ENCODE measurements around the gene FRZB.

FRZB gene

GRCh38 chr2:182807319-182807718 lies 59.1 kb downstream of the FRZB start:
- 94% methylated on average over 3 of the region's 3 CpGs for WGBS (ENCODE audit: insufficient coverage)
- POLR2A ChIA-PET = no interaction called here
- Histone ChIP-seq H3K27ac (ENCODE audit: insufficient read depth in 1 of 2, low read depth in 1 of 2, low read length in 2 of 2, poor library complexity in 1 of 2, severe bottlenecking in 2 of 2) (no peak overlapping the region), H3K36me3 (ENCODE audit: control insufficient read depth in 4 of 4, insufficient read depth in 4 of 4, low read length in 3 of 4) (no peaks in the 10 kb centered on the region), H3K4me1 (ENCODE audit: control extremely low read depth in 1 of 4, control insufficient read depth in 4 of 4, insufficient read depth in 4 of 4, low read length in 3 of 4) (no peaks in the 10 kb centered on the region), H3K9me3 (ENCODE audit: control extremely low read depth in 1 of 5, control insufficient read depth in 4 of 5, insufficient read depth in 2 of 5, low read depth in 1 of 5, low read length in 4 of 5) (no peaks in the 10 kb centered on the region), H3K27me3 (replicated peaks in 2 of 5; ENCODE audit: control insufficient read depth in 4 of 5, insufficient read depth in 5 of 5, low read length in 4 of 5) (peaks cover 0 to 3% (median 0%) of the 10 kb centered on the region in 5 experiments), H3K4me3 (ENCODE audit: control insufficient read depth in 1 of 7, extremely low read depth in 1 of 7, insufficient read depth in 4 of 7, low read depth in 2 of 7, low read length in 6 of 7) (no peak overlapping the region)
- CTCF ChIA-PET = interaction anchor here (0.8 to 1.3 kb wide), 2 partner anchors 18 to 172 kb away, joined by 3 to 4 read pairs; no protein-coding TSS in a partner anchor
- no peak for DNase-seq

- Histone ChIP-seq H3K27ac (ENCODE audit: insufficient read depth in 1 of 2, low read depth in 1 of 2, low read length in 2 of 2, poor library complexity in 1 of 2, severe bottlenecking in 2 of 2) (no peak overlapping the region), H3K36me3 (ENCODE audit: control insufficient read depth in 4 of 4, insufficient read depth in 4 of 4, low read length in 3 of 4) (no peaks in the 10 kb centered on the region), H3K4me3 (ENCODE audit: control insufficient read depth in 1 of 7, extremely low read depth in 1 of 7, insufficient read depth in 4 of 7, low read depth in 2 of 7, low read length in 6 of 7) (no peak overlapping the region), H3K27me3 (replicated peaks in 2 of 5; ENCODE audit: control insufficient read depth in 4 of 5, insufficient read depth in 5 of 5, low read length in 4 of 5) (no peaks in the 10 kb centered on the region), H3K9me3 (ENCODE audit: control extremely low read depth in 1 of 5, control insufficient read depth in 4 of 5, insufficient read depth in 2 of 5, low read depth in 1 of 5, low read length in 4 of 5) (no peaks in the 10 kb centered on the region), H3K4me1 (ENCODE audit: control extremely low read depth in 1 of 4, control insufficient read depth in 4 of 4, insufficient read depth in 4 of 4, low read length in 3 of 4) (no peaks in the 10 kb centered on the region)
- ChIA-PET CTCF (no interaction called here), POLR2A (no interaction called here)
- DNase-seq = no peak
- 100% methylated on average over 3 of the region's 5 CpGs for WGBS (ENCODE audit: insufficient coverage)
Measured at GRCh38 chr2:182804128-182804527, 62.3 kb downstream of the FRZB start.

GRCh38 chr2:182798736-182799135 lies 67.7 kb downstream of the FRZB start:
- Histone ChIP-seq H3K4me3 (ENCODE audit: control insufficient read depth in 1 of 7, extremely low read depth in 1 of 7, insufficient read depth in 4 of 7, low read depth in 2 of 7, low read length in 6 of 7) (no peak overlapping the region), H3K4me1 (ENCODE audit: control extremely low read depth in 1 of 4, control insufficient read depth in 4 of 4, insufficient read depth in 4 of 4, low read length in 3 of 4) (no peaks in the 10 kb centered on the region), H3K9me3 (ENCODE audit: control extremely low read depth in 1 of 5, control insufficient read depth in 4 of 5, insufficient read depth in 2 of 5, low read depth in 1 of 5, low read length in 4 of 5) (no peaks in the 10 kb centered on the region), H3K36me3 (ENCODE audit: control insufficient read depth in 4 of 4, insufficient read depth in 4 of 4, low read length in 3 of 4) (no peaks in the 10 kb centered on the region), H3K27me3 (replicated peaks in 2 of 5; ENCODE audit: control insufficient read depth in 4 of 5, insufficient read depth in 5 of 5, low read length in 4 of 5) (no peaks in the 10 kb centered on the region), H3K27ac (ENCODE audit: insufficient read depth in 1 of 2, low read depth in 1 of 2, low read length in 2 of 2, poor library complexity in 1 of 2, severe bottlenecking in 2 of 2) (no peak overlapping the region)
- ChIA-PET CTCF (no interaction called here), POLR2A (no interaction called here)
- no peak for DNase-seq
- WGBS (ENCODE audit: insufficient coverage) = no CpG with 5 or more reads among the region's 2 CpGs

- no peak overlapping the region for H3K27ac ChIP-seq (ENCODE audit: insufficient read depth in 1 of 2, low read depth in 1 of 2, low read length in 2 of 2, poor library complexity in 1 of 2, severe bottlenecking in 2 of 2)
- POLR2A ChIA-PET = no interaction called here
- H3K27me3 ChIP-seq (replicated peaks in 2 of 5; ENCODE audit: control insufficient read depth in 4 of 5, insufficient read depth in 5 of 5, low read length in 4 of 5) = no peaks in the 10 kb centered on the region
- peak in 2 of 3 donors; percentile 19 to 34 for DNase-seq
- peaks cover 0 to 7% (median 0%) of the 10 kb centered on the region in 4 experiments for H3K4me1 ChIP-seq (ENCODE audit: control extremely low read depth in 1 of 4, control insufficient read depth in 4 of 4, insufficient read depth in 4 of 4, low read length in 3 of 4)
- H3K9me3 ChIP-seq (ENCODE audit: control extremely low read depth in 1 of 5, control insufficient read depth in 4 of 5, insufficient read depth in 2 of 5, low read depth in 1 of 5, low read length in 4 of 5) = no peaks in the 10 kb centered on the region
- CTCF ChIA-PET = interaction anchor here (0.7 kb wide), 1 partner anchor 10 kb away, joined by 3 read pairs; no protein-coding TSS in a partner anchor
- H3K4me3 ChIP-seq (ENCODE audit: control insufficient read depth in 1 of 7, extremely low read depth in 1 of 7, insufficient read depth in 4 of 7, low read depth in 2 of 7, low read length in 6 of 7) = no peak overlapping the region
- no peaks in the 10 kb centered on the region for H3K36me3 ChIP-seq (ENCODE audit: control insufficient read depth in 4 of 4, insufficient read depth in 4 of 4, low read length in 3 of 4)
- 17% methylated on average over 2 of the region's 2 CpGs for WGBS (ENCODE audit: insufficient coverage)
Measured at GRCh38 chr2:182792441-182792840, 74.0 kb downstream of the FRZB start.

GRCh38 chr2:182784777-182785176 lies 81.7 kb downstream of the FRZB start:
- Histone ChIP-seq H3K4me1 (ENCODE audit: control extremely low read depth in 1 of 4, control insufficient read depth in 4 of 4, insufficient read depth in 4 of 4, low read length in 3 of 4) (no peaks in the 10 kb centered on the region), H3K27ac (ENCODE audit: insufficient read depth in 1 of 2, low read depth in 1 of 2, low read length in 2 of 2, poor library complexity in 1 of 2, severe bottlenecking in 2 of 2) (no peak overlapping the region), H3K4me3 (ENCODE audit: control insufficient read depth in 1 of 7, extremely low read depth in 1 of 7, insufficient read depth in 4 of 7, low read depth in 2 of 7, low read length in 6 of 7) (no peak overlapping the region), H3K36me3 (ENCODE audit: control insufficient read depth in 4 of 4, insufficient read depth in 4 of 4, low read length in 3 of 4) (peaks cover 0 to 13% (median 4%) of the 10 kb centered on the region in 4 experiments), H3K9me3 (ENCODE audit: control extremely low read depth in 1 of 5, control insufficient read depth in 4 of 5, insufficient read depth in 2 of 5, low read depth in 1 of 5, low read length in 4 of 5) (no peaks in the 10 kb centered on the region), H3K27me3 (replicated peaks in 2 of 5; ENCODE audit: control insufficient read depth in 4 of 5, insufficient read depth in 5 of 5, low read length in 4 of 5) (no peaks in the 10 kb centered on the region)
- WGBS (ENCODE audit: insufficient coverage) = no CpG with 5 or more reads among the region's 1 CpG
- POLR2A ChIA-PET = no interaction called here
- peak; percentile 17 to 31 (median 24) for DNase-seq
- CTCF ChIA-PET = interaction anchor here (0.6 to 3.0 kb wide), 9 partner anchors 9 to 393 kb away, joined by 3 to 10 read pairs (median 3); no protein-coding TSS in a partner anchor

GRCh38 chr2:182784058-182784706 lies 82.3 kb downstream of the FRZB start:
- no peak overlapping the region for H3K4me3 ChIP-seq (ENCODE audit: control insufficient read depth in 1 of 7, extremely low read depth in 1 of 7, insufficient read depth in 4 of 7, low read depth in 2 of 7, low read length in 6 of 7)
- H3K27ac ChIP-seq (ENCODE audit: insufficient read depth in 1 of 2, low read depth in 1 of 2, low read length in 2 of 2, poor library complexity in 1 of 2, severe bottlenecking in 2 of 2) = no peak overlapping the region
- H3K27me3 ChIP-seq (replicated peaks in 2 of 5; ENCODE audit: control insufficient read depth in 4 of 5, insufficient read depth in 5 of 5, low read length in 4 of 5) = no peaks in the 10 kb centered on the region
- WGBS (ENCODE audit: insufficient coverage) = no CpG with 5 or more reads among the region's 4 CpGs
- POLR2A ChIA-PET = no interaction called here
- H3K4me1 ChIP-seq (ENCODE audit: control extremely low read depth in 1 of 4, control insufficient read depth in 4 of 4, insufficient read depth in 4 of 4, low read length in 3 of 4) = no peaks in the 10 kb centered on the region
- CTCF ChIA-PET = interaction anchor here (0.6 to 3.0 kb wide), 10 partner anchors 10 to 392 kb away, joined by 3 to 10 read pairs (median 3); no protein-coding TSS in a partner anchor
- H3K9me3 ChIP-seq (ENCODE audit: control extremely low read depth in 1 of 5, control insufficient read depth in 4 of 5, insufficient read depth in 2 of 5, low read depth in 1 of 5, low read length in 4 of 5) = no peaks in the 10 kb centered on the region
- DNase-seq = no peak
- peaks cover 3 to 14% (median 4%) of the 10 kb centered on the region in 4 experiments for H3K36me3 ChIP-seq (ENCODE audit: control insufficient read depth in 4 of 4, insufficient read depth in 4 of 4, low read length in 3 of 4)

All from common myeloid progenitor, CD34-positive (primary cell).